Transverse colon (tissue), 4 donors: ENCODE data around the gene ANGEL1. TPM values are rescaled to one million over a fixed set of nuclear protein-coding genes. Genes with fewer than 3 reads are reported as not detected.

Experiments
- DNase-seq: peaks from one replicate; pipeline ENCODE4 v3.0.0-alpha.2; 2019
- H3K27ac ChIP-seq, 4 donors: fragments of 200-600 bp; sonication (generic); 2 replicates each; pipeline ENCODE4 v1.5.1; 2016 to 2018; ENCODE audit warnings: inconsistent platforms in 4 of 4
- H3K27me3 ChIP-seq: fragments of 200-600 bp; sonication (generic); 2 replicates; pipeline ENCODE4 v1.5.1; 2017; ENCODE audit warnings: inconsistent platforms
- H3K36me3 ChIP-seq, 4 donors: fragments of 200-600 bp; sonication (generic); 2 replicates each; pipeline ENCODE4 v1.5.1; 2017 to 2019; ENCODE audit warnings: inconsistent platforms in 4 of 4
- H3K4me1 ChIP-seq, 4 donors: fragments of 200-600 bp; sonication (generic); 2 replicates each; pipeline ENCODE4 v1.5.1; 2017 to 2020; ENCODE audit warnings: inconsistent platforms in 4 of 4
- H3K4me3 ChIP-seq, 4 donors: fragments of 200-600 bp; sonication (generic); 1 replicate in 1 of 4; 2 replicates in 3 of 4; pipeline versions ENCODE4 v1.5.1 to v1.6.1; 2017 to 2019; ENCODE audit warnings: inconsistent platforms in 4 of 4
- H3K9me3 ChIP-seq, 2 donors: fragments of 200-600 bp; sonication (generic); 2 replicates each; pipeline ENCODE4 v1.5.1; 2017 to 2019; ENCODE audit warnings: inconsistent platforms in 2 of 2
- EP300 ChIP-seq: sonication (generic); formaldehyde crosslinking; IDR thresholded peaks from one replicate; pipeline ENCODE4 v1.6.1; 2017; ENCODE audit warnings: antibody characterized with exemption, low read depth
- POLR2A ChIP-seq: fragments of 450-650 bp; IDR thresholded peaks from one replicate; pipeline ENCODE4 v1.6.1; 2016; ENCODE audit warnings: antibody characterized with exemption, mild to moderate bottlenecking, moderate library complexity
- POLR2AphosphoS5 ChIP-seq, 3 donors: sonication (generic); formaldehyde crosslinking; IDR thresholded peaks; one replicate each; pipeline ENCODE4 v1.6.1; 2016; ENCODE audit warnings: antibody characterized with exemption in 3 of 3
- WGBS, 2 donors: methylation state at CpG; one replicate each; pipeline ENCODE4 v1.1.5; 2018; ENCODE audit warnings: low coverage in 1 of 2; 5-methylcytosine and 5-hydroxymethylcytosine counted together
- in situ Hi-C, 4 donors: fragments of 200-750 bp; cut with MboI; loops; one replicate each; pipeline versions ENCODE4 v1.15.0 to v1.15.1; 2017; ENCODE audit warnings: low sequenced_read_pairs in 3 of 4, low pct_ligation_motif_present in 1 of 4, low pct_unique_long_range_greater_than_20kb in 1 of 4
- intact Hi-C: fragments of 100-400 bp; cut with DNase I; formaldehyde crosslinking; loops from one replicate; pipeline ENCODE4 v1.15.1; 2023; ENCODE audit warnings: low total_unique reads
- total RNA-seq, 4 donors: library from RNA; depleted of rRNA; stranded (reverse); fragments of >200 nt; gene quantifications; one replicate each; pipeline ENCODE4 v1.1.0, GENCODE V29; 2016
- TF ChIP-seq, protein P1 (sequence below), 5 experiments: fragments of 200-600 bp in 3 of 5; fragments of 450-650 bp in 2 of 5; sonication (generic) in 3 of 5; IDR thresholded peaks; 1 replicate in 2 of 5; 2 replicates in 3 of 5; pipeline ENCODE4 v1.5.1; 2016 to 2017; ENCODE audit warnings: antibody characterized with exemption in 5 of 5, inconsistent platforms in 3 of 5, mild to moderate bottlenecking in 2 of 5, moderate library complexity in 1 of 5

Gene ANGEL1
- total RNA-seq, 4 donors from 2014 or later, result 8.9 to 17.5 (median 10.0) TPM

DNA sequence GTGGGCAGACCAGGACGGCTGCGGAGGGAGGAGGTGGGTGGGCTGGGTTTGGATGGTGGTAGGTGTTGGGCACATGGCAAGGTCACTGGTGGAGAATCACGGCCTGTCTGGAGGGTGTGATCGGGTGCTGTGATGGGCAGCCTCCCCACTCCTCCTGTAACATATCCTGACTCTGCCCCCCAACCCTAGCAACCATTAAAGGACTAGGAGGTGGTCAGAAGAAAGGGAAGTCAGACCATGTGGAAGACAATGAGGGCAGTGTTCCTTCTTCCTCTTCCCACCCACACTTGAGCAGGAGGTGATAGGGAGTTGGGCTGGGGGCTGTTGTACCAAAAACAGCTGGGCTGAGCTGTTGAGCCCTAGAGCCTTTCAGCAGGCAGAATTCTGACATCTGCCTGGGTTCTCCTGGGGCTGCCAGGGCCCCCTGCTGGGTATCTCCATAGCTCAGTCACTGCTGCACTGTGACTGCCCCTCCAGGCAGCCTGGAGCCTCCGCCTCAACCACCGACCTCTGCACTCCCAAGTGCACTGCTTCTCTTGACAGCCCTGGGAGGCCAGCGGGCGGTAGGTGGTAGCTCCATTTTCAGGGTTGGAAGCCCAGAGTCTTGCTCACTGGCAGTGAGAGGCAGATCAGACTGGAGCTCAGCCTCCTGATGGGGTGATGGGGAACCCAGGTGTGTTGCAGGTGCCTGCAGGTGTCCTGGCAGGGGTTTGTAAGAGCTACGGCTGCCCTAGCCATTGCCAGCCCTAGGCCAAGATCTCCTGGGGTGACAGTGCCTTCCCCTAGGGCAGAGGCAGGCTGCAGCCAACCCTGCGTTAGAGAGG, 36.0 kb downstream of the ANGEL1 start:
- no peaks in the 10 kb centered on the region for H3K36me3 ChIP-seq
- DNase-seq, result no peak
- no peak overlapping the region for H3K27ac ChIP-seq
- H3K27me3 ChIP-seq, result no peaks in the 10 kb centered on the region
- H3K9me3 ChIP-seq, result no peaks in the 10 kb centered on the region
- intact Hi-C loops (no loop called here), in situ Hi-C loops (no loop called here)
- no peak for TF ChIP-seq POLR2A
- no peak for TF ChIP-seq POLR2AphosphoS5 (IDR thresholded peaks at IDR 0.05)
- TF ChIP-seq, protein P1, sequence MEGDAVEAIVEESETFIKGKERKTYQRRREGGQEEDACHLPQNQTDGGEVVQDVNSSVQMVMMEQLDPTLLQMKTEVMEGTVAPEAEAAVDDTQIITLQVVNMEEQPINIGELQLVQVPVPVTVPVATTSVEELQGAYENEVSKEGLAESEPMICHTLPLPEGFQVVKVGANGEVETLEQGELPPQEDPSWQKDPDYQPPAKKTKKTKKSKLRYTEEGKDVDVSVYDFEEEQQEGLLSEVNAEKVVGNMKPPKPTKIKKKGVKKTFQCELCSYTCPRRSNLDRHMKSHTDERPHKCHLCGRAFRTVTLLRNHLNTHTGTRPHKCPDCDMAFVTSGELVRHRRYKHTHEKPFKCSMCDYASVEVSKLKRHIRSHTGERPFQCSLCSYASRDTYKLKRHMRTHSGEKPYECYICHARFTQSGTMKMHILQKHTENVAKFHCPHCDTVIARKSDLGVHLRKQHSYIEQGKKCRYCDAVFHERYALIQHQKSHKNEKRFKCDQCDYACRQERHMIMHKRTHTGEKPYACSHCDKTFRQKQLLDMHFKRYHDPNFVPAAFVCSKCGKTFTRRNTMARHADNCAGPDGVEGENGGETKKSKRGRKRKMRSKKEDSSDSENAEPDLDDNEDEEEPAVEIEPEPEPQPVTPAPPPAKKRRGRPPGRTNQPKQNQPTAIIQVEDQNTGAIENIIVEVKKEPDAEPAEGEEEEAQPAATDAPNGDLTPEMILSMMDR (IDR thresholded peaks at IDR 0.05), result no peak
- 74 to 83% methylated on average over 4 to 10 of the region's 10 CpGs for WGBS, 2 donors
- no peak overlapping the region for H3K4me3 ChIP-seq
- H3K4me1 ChIP-seq, result peaks cover 0 to 16% (median 4%) of the 10 kb centered on the region in 4 donors

DNA sequence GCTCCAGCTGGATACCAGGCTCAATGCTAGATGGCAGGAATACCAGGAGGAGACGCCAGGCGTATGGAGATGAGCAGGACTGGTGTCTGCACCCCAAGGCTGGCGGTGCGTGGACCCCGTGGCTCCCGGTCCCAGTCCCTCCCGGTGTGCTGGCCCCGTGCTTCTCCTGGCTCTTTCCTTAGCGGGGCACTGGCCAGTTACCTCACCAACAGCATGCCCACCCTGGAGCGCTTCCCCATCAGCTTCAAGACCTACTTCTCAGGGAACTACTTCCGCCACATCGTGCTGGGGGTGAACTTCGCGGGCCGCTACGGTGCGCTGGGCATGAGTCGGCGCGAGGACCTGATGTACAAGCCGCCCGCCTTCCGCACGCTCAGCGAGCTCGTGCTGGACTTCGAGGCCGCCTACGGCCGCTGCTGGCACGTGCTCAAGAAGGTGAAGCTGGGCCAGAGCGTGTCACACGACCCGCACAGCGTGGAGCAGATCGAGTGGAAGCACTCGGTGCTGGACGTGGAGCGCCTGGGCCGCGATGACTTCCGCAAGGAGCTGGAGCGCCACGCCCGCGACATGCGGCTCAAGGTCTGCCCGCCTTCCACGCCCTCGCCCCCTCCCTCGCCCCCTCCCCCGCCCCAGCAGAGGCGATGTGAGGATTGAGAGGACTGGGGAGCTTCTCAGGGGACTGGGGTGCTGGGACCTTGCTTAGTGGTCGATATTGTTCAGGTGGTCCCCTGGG, 36.8 kb downstream of the ANGEL1 start:
- H3K27ac ChIP-seq, result no peak overlapping the region

DNA sequence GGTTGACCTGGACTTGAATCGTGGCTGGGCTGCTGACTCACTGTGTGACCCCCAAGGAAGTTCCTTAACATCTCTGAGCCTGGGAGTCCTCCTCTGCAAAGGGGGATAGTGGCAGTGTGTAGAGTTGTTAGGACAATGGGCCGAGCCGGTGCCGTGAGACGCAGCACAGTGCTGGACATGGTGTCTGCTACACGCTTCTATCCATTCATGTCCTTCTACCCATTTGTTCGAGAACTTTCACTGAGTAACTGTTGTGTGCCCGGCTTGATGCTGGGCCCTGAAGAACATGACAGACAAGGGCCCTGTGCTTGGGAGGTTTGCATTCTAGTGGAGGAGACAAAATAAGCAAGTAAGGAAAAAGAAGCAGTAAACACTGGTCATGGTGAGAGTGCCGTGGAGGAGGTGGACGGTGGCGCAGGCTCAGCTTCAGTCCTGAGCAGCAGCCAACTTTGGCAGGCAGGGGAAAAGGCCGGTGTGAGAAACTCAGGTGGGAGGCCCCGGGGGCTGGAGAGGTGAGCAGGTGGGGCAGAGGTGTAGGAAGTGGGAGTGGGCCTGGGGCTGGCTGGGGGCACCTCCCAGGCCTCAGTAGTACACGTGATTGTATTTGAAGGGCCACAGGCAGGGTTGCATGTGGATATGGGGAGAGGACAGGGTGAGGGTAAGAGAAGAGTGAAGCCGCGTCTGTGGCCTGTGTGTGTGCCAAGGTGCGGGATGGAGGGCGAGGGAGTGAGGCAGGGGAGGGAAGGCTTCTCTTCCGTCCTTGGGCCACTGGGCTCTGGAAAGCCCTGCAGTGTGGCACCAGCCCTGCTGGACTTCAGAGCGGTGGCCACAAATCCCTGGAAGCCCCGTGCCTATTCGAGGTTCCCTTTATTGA, 37.6 kb downstream of the ANGEL1 start:
- DNase-seq, result no peak
- in situ Hi-C loops, result no loop called here
- Histone ChIP-seq H3K27ac (no peak overlapping the region), H3K4me1 (peaks cover 0 to 16% (median 4%) of the 10 kb centered on the region in 4 donors), H3K4me3 (no peak overlapping the region), H3K9me3 (no peaks in the 10 kb centered on the region), H3K27me3 (no peaks in the 10 kb centered on the region), H3K36me3 (no peaks in the 10 kb centered on the region)
- intact Hi-C loops, result no loop called here
- WGBS, 2 donors, result 60 to 84% methylated on average over 1 to 22 of the region's 22 CpGs
- TF ChIP-seq, protein P1 (IDR thresholded peaks at IDR 0.05), result no peak
- no peak for TF ChIP-seq POLR2A
- TF ChIP-seq EP300, result no peak
- TF ChIP-seq POLR2AphosphoS5 (IDR thresholded peaks at IDR 0.05), result no peak

More for the DNA sequence above, 36.8 kb downstream of the ANGEL1 start:
- no peak for DNase-seq
- 91 to 100% methylated on average over 1 to 52 of the region's 54 CpGs for WGBS, 2 donors
- Histone ChIP-seq H3K9me3 (no peaks in the 10 kb centered on the region), H3K27me3 (no peaks in the 10 kb centered on the region), H3K36me3 (no peaks in the 10 kb centered on the region), H3K4me3 (no peak overlapping the region), H3K4me1 (peaks cover 0 to 16% (median 4%) of the 10 kb centered on the region in 4 donors)
- no peak for TF ChIP-seq POLR2A
- TF ChIP-seq POLR2AphosphoS5 (IDR thresholded peaks at IDR 0.05), result no peak
- TF ChIP-seq, protein P1 (IDR thresholded peaks at IDR 0.05), result no peak
- TF ChIP-seq EP300, result no peak
- in situ Hi-C loops (no loop called here), intact Hi-C loops (no loop called here)
